Activated B cell treated with CpG ODN at 0.5 μM for 24 hours (primary cell): ENCODE data around the gene AUTS2. TPM values are rescaled to one million over a fixed set of nuclear protein-coding genes. Genes with fewer than 3 reads are reported as not detected.

Experiments used
- ATAC-seq: fragments of 200-7000 bp; cut with Tn5 transposase; one replicate; pipeline ENCODE4 v1.10.0; 2021; ENCODE audit warnings: low read depth, mild to moderate bottlenecking, moderate library complexity
- CTCF ChIA-PET: fragments of 350-600 bp; sonication (Branson Sonifier 250); formaldehyde crosslinking; loops from one replicate; lab custom pipeline; 2021; ENCODE audit warnings: antibody characterized with exemption; lab: Charles Lee
- POLR2A ChIA-PET: fragments of 350-600 bp; sonication (Branson Sonifier 250); formaldehyde crosslinking; loops from one replicate; lab custom pipeline; 2021; ENCODE audit warnings: antibody characterized with exemption; lab: Charles Lee
- DNase-seq: peaks from one replicate; pipeline ENCODE4 v3.0.0; 2022
- H3K27ac Mint-ChIP-seq: one replicate; pipeline ENCODE4 v1.8.0; 2020; ENCODE audit warnings: mixed read lengths
- H3K27me3 Mint-ChIP-seq: one replicate; pipeline ENCODE4 v1.8.0; 2021; ENCODE audit warnings: mixed read lengths
- H3K36me3 Mint-ChIP-seq: one replicate; pipeline ENCODE4 v1.8.0; 2021; ENCODE audit warnings: low read depth, mixed read lengths
- H3K4me1 Mint-ChIP-seq: one replicate; pipeline ENCODE4 v1.8.0; 2021; ENCODE audit warnings: mixed read lengths
- H3K4me3 Mint-ChIP-seq: one replicate; pipeline ENCODE4 v1.8.0; 2020; ENCODE audit warnings: mild to moderate bottlenecking, mixed read lengths
- H3K9me3 Mint-ChIP-seq: one replicate; pipeline ENCODE4 v1.8.0; 2020; ENCODE audit warnings: mixed read lengths
- intact Hi-C: fragments of 100-400 bp; cut with micrococcal nuclease; formaldehyde crosslinking; loops from one replicate; pipeline ENCODE4 v1.15.1; 2024
- total RNA-seq: library from RNA; stranded (reverse); gene quantifications from 2 replicates; pipeline ENCODE4 v1.2.3, GENCODE V29; 2022
- TF ChIP-seq, protein P1 (sequence below): fragments of 200-600 bp; IDR thresholded peaks from one replicate; pipeline ENCODE4 v1.8.0; 2022; ENCODE audit warnings: antibody characterized with exemption, mild to moderate bottlenecking

Gene AUTS2
- total RNA-seq, 1 donor from 2014 or later, result 15.9 TPM

GRCh38 chr7:70340236-70340635, 742.0 kb downstream of the AUTS2 start:
- Mint-ChIP-seq H3K27me3 (no peaks in the 10 kb centered on the region), H3K27ac (no peak overlapping the region), H3K4me3 (no peak overlapping the region), H3K4me1 (no peaks in the 10 kb centered on the region), H3K36me3 (peaks cover 3% of the 10 kb centered on the region), H3K9me3 (no peaks in the 10 kb centered on the region)
- intact Hi-C loops, result no loop called here
- ChIA-PET POLR2A (no interaction called here), CTCF (no interaction called here)
- TF ChIP-seq, protein P1, sequence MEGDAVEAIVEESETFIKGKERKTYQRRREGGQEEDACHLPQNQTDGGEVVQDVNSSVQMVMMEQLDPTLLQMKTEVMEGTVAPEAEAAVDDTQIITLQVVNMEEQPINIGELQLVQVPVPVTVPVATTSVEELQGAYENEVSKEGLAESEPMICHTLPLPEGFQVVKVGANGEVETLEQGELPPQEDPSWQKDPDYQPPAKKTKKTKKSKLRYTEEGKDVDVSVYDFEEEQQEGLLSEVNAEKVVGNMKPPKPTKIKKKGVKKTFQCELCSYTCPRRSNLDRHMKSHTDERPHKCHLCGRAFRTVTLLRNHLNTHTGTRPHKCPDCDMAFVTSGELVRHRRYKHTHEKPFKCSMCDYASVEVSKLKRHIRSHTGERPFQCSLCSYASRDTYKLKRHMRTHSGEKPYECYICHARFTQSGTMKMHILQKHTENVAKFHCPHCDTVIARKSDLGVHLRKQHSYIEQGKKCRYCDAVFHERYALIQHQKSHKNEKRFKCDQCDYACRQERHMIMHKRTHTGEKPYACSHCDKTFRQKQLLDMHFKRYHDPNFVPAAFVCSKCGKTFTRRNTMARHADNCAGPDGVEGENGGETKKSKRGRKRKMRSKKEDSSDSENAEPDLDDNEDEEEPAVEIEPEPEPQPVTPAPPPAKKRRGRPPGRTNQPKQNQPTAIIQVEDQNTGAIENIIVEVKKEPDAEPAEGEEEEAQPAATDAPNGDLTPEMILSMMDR, result no peak
- DNase-seq (no peak), ATAC-seq (no peak)

DNA sequence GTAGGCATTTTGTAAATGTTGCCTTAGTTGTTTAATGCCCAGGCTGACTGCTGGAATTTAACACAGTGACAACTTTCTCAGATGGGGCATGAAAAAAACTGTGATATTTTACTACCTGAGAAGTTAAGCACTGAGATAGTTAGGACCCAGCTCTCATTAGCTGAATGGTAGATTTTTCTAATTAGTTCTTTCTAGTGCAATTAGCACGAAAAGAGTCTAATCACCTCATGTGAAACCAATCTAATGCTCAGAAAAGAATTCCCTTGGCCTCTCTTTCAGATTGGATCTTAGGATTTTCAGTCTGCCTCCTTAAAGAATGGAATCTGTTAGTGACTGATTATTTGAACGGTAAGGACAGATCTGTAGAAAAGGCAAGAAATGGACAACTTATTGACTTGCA, 743.2 kb downstream of the AUTS2 start:
- DNase-seq, result no peak
- CTCF ChIA-PET, result no interaction called here
- Mint-ChIP-seq H3K27ac (no peak overlapping the region), H3K4me1 (no peaks in the 10 kb centered on the region), H3K9me3 (no peaks in the 10 kb centered on the region), H3K4me3 (no peak overlapping the region), H3K36me3 (no peaks in the 10 kb centered on the region), H3K27me3 (no peaks in the 10 kb centered on the region)
- ATAC-seq, result no peak
- TF ChIP-seq, protein P1, result no peak
- POLR2A ChIA-PET, result no interaction called here
- intact Hi-C loops, result no loop called here

GRCh38 chr7:70343519-70343918, 745.2 kb downstream of the AUTS2 start:
- H3K4me1 Mint-ChIP-seq, result peaks cover 13% of the 10 kb centered on the region
- H3K27ac Mint-ChIP-seq, result no peak overlapping the region
- ChIA-PET CTCF (no interaction called here), POLR2A (no interaction called here)
- H3K4me3 Mint-ChIP-seq, result no peak overlapping the region
- no peaks in the 10 kb centered on the region for H3K9me3 Mint-ChIP-seq
- no peaks in the 10 kb centered on the region for H3K27me3 Mint-ChIP-seq
- TF ChIP-seq, protein P1, result no peak
- intact Hi-C loops, result no loop called here
- no peak for DNase-seq
- no peak for ATAC-seq
- no peaks in the 10 kb centered on the region for H3K36me3 Mint-ChIP-seq

- TF ChIP-seq, protein P1, result no peak
- Mint-ChIP-seq H3K27me3 (no peaks in the 10 kb centered on the region), H3K27ac (no peak overlapping the region), H3K4me1 (peaks cover 13% of the 10 kb centered on the region), H3K9me3 (no peaks in the 10 kb centered on the region), H3K36me3 (no peaks in the 10 kb centered on the region), H3K4me3 (no peak overlapping the region)
- ChIA-PET CTCF (no interaction called here), POLR2A (no interaction called here)
- ATAC-seq (no peak), DNase-seq (no peak)
- intact Hi-C loops, result no loop called here
These were observed 746.5 kb downstream of the AUTS2 start for GRCh38 chr7:70344726-70345125.

DNA sequence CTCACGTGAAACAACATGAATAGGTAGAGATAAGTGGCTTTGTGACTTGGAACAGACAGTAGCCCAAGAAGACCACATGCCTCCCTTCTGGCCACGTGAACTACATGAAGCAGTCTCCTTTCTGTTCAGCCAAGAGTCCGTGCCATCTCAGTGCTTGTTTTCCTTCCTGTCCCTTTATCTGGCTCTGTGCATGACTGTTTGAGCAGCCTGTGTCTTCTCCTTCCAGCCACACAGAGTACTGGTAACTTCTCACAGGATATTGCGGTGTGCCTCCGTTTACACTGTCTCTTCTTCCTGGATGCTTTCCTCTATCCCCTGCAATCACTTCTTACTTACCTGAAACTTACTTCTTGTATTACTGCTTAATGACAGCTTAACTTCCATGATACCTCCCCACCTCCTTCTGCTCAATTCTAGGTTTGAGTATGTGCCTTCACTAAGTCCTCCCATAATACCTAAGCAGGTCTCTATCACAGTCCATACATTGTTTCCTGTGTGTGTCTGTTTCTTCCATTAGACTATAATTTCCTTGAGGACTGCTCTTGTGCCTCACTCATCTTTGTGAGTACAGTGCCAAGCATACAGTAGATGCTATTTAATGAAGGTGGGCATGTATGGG, 748.7 kb downstream of the AUTS2 start:
- peaks cover 13% of the 10 kb centered on the region for H3K4me1 Mint-ChIP-seq
- H3K4me3 Mint-ChIP-seq, result no peak overlapping the region
- H3K27me3 Mint-ChIP-seq, result no peaks in the 10 kb centered on the region
- TF ChIP-seq, protein P1, result no peak
- intact Hi-C loops, result no loop called here
- ChIA-PET CTCF (no interaction called here), POLR2A (no interaction called here)
- ATAC-seq, result no peak
- H3K36me3 Mint-ChIP-seq, result peaks cover 2% of the 10 kb centered on the region
- peaks cover 4% of the 10 kb centered on the region for H3K9me3 Mint-ChIP-seq
- no peak for DNase-seq
- H3K27ac Mint-ChIP-seq, result no peak overlapping the region
